Pancreas (tissue), 10 donors: Measurements from ENCODE around the gene GALNT9. TPM values are rescaled to one million over a fixed set of nuclear protein-coding genes. Genes with fewer than 3 reads are reported as not detected.

ENCODE experiments used
- ATAC-seq, 4 donors: fragments of 200-7000 bp; cut with Tn5 transposase; one replicate each; pipeline versions ENCODE4 v1.8.0 to v1.9.1; 2020; ENCODE audit warnings: mild to moderate bottlenecking in 4 of 4, moderate library complexity in 4 of 4
- DNase-seq, 6 donors: peaks; one replicate each; pipeline ENCODE4 v3.0.0-alpha.2; 2020
- FAIRE-seq: peaks from 2 replicates; lab custom pipeline; 2012; peaks lifted over from hg19 to GRCh38; lab: Jason Lieb, UNC
- H3K27ac ChIP-seq, 4 donors: fragments of 200-600 bp; sonication (generic); 1 replicate in 3 of 4; 2 replicates in 1 of 4; pipeline versions ENCODE4 v1.5.0 to v1.8.0; 2020
- H3K27me3 ChIP-seq, 4 donors: fragments of 200-600 bp; one replicate each; pipeline ENCODE4 v1.8.0; 2021
- H3K36me3 ChIP-seq, 3 donors: fragments of 200-600 bp; sonication (generic) in 1 of 3; one replicate each; pipeline versions ENCODE4 v1.5.0 to v1.8.0; 2020 to 2021
- H3K4me1 ChIP-seq, 3 donors: fragments of 200-600 bp; one replicate each; pipeline ENCODE4 v1.8.0; 2021
- H3K4me3 ChIP-seq, 4 donors: fragments of 200-600 bp; sonication (generic) in 2 of 4; one replicate each; pipeline versions ENCODE4 v1.5.0 to v1.8.0; 2020 to 2021
- H3K9me3 ChIP-seq, 4 donors: fragments of 200-600 bp; one replicate each; pipeline ENCODE4 v1.8.0; 2021
- WGBS, 2 donors: extraction: QIAGEN DNeasy Blood & Tissue Kit; methylation state at CpG; one replicate each; pipeline ENCODE4 v1.1.7; 2013; 5-methylcytosine and 5-hydroxymethylcytosine counted together
- intact Hi-C, 3 donors: fragments of 100-400 bp; cut with DNase I; formaldehyde crosslinking; loops; one replicate each; pipeline versions ENCODE4 v1.11.1 to v1.14.2; 2022
- polyA plus RNA-seq, 2 donors: library from polyadenylated mRNA; stranded (reverse); fragments of 200-250 nt; gene quantifications; one replicate each; pipeline ENCODE4 v1.2.3, GENCODE V29; 2013
- total RNA-seq, 6 donors: library from RNA; stranded (reverse); fragmentation: NEBNext Ultra II Directional in 4 of 6; extraction: Animal tissue kit (Norgen Biotek cat#: 25700) in 4 of 6; gene quantifications; one replicate each; pipeline versions ENCODE4 v1.2.1 to v1.2.4, GENCODE V29; 2021 to 2023
- TF ChIP-seq, protein P1 (sequence below), 4 donors: fragments of 200-600 bp; sonication (generic) in 3 of 4; IDR thresholded peaks; one replicate each; pipeline versions ENCODE4 v1.5.0 to v1.8.0; 2021; ENCODE audit warnings: antibody characterized with exemption in 4 of 4
- donor health status: healthy with polysubstance abuse.
- donor health status: DM: no; HTN: no; CAD: no; lungs with moderate emphysema.
- donor health status: DM: no; HTN: no; CAD: no.
- donor health status: control.
- donor health status: control.
- donor health status: Bipolar disorder and iron deficiency.
- donor health status: DM: yes; HTN: yes; CAD: no.
- donor health status: DM: no; HTN: no; CAD: no.
- donor health status: DM: no; HTN: no; CAD: no.
- donor health status: DM: yes; HTN: yes; CAD: no.

Gene GALNT9
- total and polyA plus RNA-seq, 8 donors: 0.09 to 0.46 (median 0.25) TPM; not detected in 5

DNA sequence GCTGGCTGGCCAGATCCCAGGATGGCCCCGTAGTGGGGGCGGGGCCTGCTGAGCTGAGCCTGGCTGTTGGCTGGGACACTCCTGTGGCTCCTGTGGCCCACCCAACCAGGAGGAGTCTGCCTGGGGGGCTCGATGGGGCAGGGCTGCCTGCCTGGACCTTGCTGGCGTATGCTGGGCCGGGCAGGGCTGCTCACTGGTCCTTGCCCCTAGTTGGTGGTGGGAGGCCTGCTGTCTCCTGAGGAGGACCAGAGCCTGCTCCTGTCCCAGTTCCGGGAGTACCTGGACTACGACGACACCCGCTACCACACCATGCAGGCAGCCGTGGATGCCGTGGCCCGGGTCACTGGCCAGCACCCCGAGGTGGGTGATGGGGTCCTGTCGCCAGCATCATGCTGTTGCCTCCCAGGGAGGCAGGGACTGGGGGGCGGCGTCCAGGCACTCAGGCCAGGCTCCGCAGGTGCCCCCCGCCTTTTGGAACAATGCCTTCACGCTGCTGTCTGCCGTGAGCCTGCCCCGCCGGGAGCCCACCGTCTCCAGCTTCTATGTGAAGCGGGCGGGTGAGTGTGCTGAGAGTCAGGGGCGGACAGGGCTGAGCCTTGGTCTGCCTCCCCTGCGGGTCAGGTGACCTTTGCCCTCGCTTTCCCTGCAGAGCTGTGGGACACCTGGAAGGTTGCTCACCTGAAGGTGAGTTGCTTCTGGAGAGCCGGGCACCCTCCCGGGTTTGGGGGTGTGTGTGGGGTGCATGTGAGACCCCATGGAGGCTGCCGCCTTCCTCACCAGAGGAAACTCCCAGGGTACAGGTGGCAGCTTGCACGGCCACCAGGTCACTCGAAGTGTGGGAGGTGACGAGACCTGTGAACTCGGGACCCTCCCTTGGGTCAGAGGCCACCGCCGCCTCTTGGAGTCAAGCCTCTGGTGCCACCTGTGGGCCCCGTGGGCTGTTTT is 181.7 kb downstream of the GALNT9 start:
- no peaks in the 10 kb centered on the region for H3K27me3 ChIP-seq
- peaks cover 0 to 14% (median 0%) of the 10 kb centered on the region in 3 donors for H3K36me3 ChIP-seq
- H3K27ac ChIP-seq: no peak overlapping the region
- 91% methylated on average over 37 to 38 of the region's 38 CpGs for WGBS, 2 donors
- TF ChIP-seq, protein P1, sequence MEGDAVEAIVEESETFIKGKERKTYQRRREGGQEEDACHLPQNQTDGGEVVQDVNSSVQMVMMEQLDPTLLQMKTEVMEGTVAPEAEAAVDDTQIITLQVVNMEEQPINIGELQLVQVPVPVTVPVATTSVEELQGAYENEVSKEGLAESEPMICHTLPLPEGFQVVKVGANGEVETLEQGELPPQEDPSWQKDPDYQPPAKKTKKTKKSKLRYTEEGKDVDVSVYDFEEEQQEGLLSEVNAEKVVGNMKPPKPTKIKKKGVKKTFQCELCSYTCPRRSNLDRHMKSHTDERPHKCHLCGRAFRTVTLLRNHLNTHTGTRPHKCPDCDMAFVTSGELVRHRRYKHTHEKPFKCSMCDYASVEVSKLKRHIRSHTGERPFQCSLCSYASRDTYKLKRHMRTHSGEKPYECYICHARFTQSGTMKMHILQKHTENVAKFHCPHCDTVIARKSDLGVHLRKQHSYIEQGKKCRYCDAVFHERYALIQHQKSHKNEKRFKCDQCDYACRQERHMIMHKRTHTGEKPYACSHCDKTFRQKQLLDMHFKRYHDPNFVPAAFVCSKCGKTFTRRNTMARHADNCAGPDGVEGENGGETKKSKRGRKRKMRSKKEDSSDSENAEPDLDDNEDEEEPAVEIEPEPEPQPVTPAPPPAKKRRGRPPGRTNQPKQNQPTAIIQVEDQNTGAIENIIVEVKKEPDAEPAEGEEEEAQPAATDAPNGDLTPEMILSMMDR (IDR thresholded peaks at IDR 0.05): no peak
- H3K9me3 ChIP-seq: no peaks in the 10 kb centered on the region
- FAIRE-seq: no peak
- no peak overlapping the region for H3K4me3 ChIP-seq
- no peak for ATAC-seq
- peaks cover 4 to 14% (median 7%) of the 10 kb centered on the region in 3 donors for H3K4me1 ChIP-seq
- DNase-seq: peak in 4 of 6 donors; percentile 13 to 80 (median 45)
- intact Hi-C loops: no loop called here

DNA sequence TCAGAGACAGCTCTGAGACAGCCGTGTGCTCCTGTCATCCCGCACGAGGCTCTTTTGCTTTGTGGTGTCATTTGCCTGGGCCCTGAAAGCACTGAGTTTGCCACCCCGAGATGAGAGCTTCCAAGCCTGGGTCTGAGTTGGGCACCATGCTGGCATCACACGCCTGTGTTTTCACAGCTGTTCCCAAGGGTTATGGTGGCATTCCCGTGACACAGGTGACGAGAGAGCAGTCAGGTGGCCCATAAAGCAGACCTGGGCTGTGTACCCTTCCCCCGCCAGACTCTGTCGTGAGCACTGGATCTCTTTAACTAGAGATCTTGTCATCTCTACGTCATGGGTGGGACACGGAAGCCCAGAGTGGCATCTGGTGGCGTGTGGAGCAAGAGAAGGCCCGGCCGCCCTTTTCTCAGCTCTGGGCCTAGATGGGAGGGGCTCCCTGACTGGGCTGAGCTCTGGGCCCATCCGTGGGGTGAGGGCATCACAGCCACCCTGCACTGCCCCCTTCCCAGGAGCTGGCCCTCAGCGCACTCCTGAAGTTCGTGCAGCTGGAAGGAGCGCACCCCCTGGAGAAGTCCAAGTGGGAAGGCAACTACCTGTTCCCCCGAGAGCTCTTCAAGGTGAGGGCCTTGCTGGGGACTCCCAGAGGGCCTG is 182.5 kb downstream of the GALNT9 start:
- ATAC-seq: no peak
- H3K27ac ChIP-seq: no peak overlapping the region
- WGBS, 2 donors: 84 to 85% methylated on average over 19 of the region's 19 CpGs
- no peaks in the 10 kb centered on the region for H3K27me3 ChIP-seq
- DNase-seq: peak in 4 of 6 donors; percentile 11 to 56 (median 36)
- H3K4me3 ChIP-seq: no peak overlapping the region
- H3K9me3 ChIP-seq: no peaks in the 10 kb centered on the region
- H3K4me1 ChIP-seq: peaks cover 4 to 16% (median 8%) of the 10 kb centered on the region in 3 donors
- peaks cover 0 to 9% (median 0%) of the 10 kb centered on the region in 3 donors for H3K36me3 ChIP-seq
- intact Hi-C loops: no loop called here
- FAIRE-seq: no peak
- TF ChIP-seq, protein P1 (IDR thresholded peaks at IDR 0.05): no peak

Other genes with a start within 250 kb of the GALNT9 start
- 10 to 100 TPM in 4 of 6 donors, 1 to 10 TPM in 2; 7.8 to 15.6 (median 12.4) TPM for gene DDX51, start 185.3 kb downstream of the GALNT9 start, total RNA-seq
- 10 to 100 TPM; 32.9 to 46.7 TPM for gene DDX51, start 185.3 kb downstream of the GALNT9 start, polyA plus RNA-seq
- gene NOC4L, start 185.1 kb downstream of the GALNT9 start, total RNA-seq: 10 to 100 TPM in 1 of 6 donors, 1 to 10 TPM in 5; 6.8 to 10.9 (median 8.1) TPM
- gene NOC4L, start 185.1 kb downstream of the GALNT9 start, polyA plus RNA-seq: 10 to 100 TPM; 32.8 to 45.8 TPM
- 10 to 100 TPM; 31.1 to 55.8 (median 43.1) TPM for gene FBRSL1, start 160.6 kb upstream of the GALNT9 start, total RNA-seq
- 10 to 100 TPM; 45.1 to 62.5 TPM for gene FBRSL1, start 160.6 kb upstream of the GALNT9 start, polyA plus RNA-seq